Kidney (tissue), 14 donors: ENCODE results near the gene FAM181A. TPM values are rescaled to one million over a fixed set of nuclear protein-coding genes. Genes with fewer than 3 reads are reported as not detected.
A peak's percentile ranks its signal among the peaks of the same experiment; 100 is the strongest.

ENCODE experiments used
- DNase-seq, 5 donors: peaks; one replicate each; pipeline ENCODE4 v3.0.0-alpha.2; 2013 to 2020
- FAIRE-seq: peaks from 2 replicates; lab custom pipeline; 2012; peaks lifted over from hg19 to GRCh38; lab: Jason Lieb, UNC
- H3K27ac ChIP-seq, 2 donors: one replicate each; pipeline ENCODE4 v1.7.0; 2013; ENCODE audit warnings: low read depth in 2 of 2, low read length in 2 of 2, inconsistent platforms in 1 of 2
- H3K27me3 ChIP-seq: one replicate; pipeline ENCODE4 v1.7.1; 2013; ENCODE audit warnings: low read length, inconsistent platforms; ENCODE audit not compliant: control insufficient read depth, insufficient read depth
- H3K36me3 ChIP-seq, 3 donors: one replicate each; pipeline versions ENCODE4 v1.7.0 to v1.7.1; 2013; ENCODE audit warnings: low read length in 3 of 3, control low read depth in 1 of 3, inconsistent platforms in 1 of 3; ENCODE audit not compliant: insufficient read depth in 3 of 3, control insufficient read depth in 2 of 3
- H3K4me1 ChIP-seq, 3 donors: one replicate each; pipeline versions ENCODE4 v1.7.0 to v1.7.1; 2013; ENCODE audit warnings: low read length in 3 of 3, inconsistent platforms in 1 of 3, low read depth in 1 of 3; ENCODE audit not compliant: control insufficient read depth in 2 of 3, insufficient read depth in 2 of 3
- H3K4me3 ChIP-seq, 3 donors: one replicate each; pipeline versions ENCODE4 v1.7.0 to v1.8.1; 2013; ENCODE audit warnings: low read length in 3 of 3, control low read depth in 1 of 3, inconsistent platforms in 1 of 3
- H3K9ac ChIP-seq, 3 donors: one replicate each; pipeline versions ENCODE4 v1.7.0 to v1.7.1; 2013; ENCODE audit warnings: low read length in 3 of 3, control low read depth in 1 of 3, inconsistent platforms in 1 of 3
- H3K9me3 ChIP-seq, 3 donors: one replicate each; pipeline versions ENCODE4 v1.7.0 to v1.7.1; 2013; ENCODE audit warnings: low read length in 3 of 3, control low read depth in 1 of 3, inconsistent platforms in 1 of 3; ENCODE audit not compliant: control insufficient read depth in 2 of 3, insufficient read depth in 1 of 3
- intact Hi-C: fragments of 100-400 bp; cut with DNase I; formaldehyde crosslinking; loops from one replicate; pipeline ENCODE4 v1.11.1; 2022
- polyA plus RNA-seq: library from polyadenylated mRNA; stranded (reverse); fragments of 350-450 nt; fragmentation: Illumina TruSeq; extraction: RNeasy Lipid Tissue Mini Kit (QIAGEN cat#74804); gene quantifications from one replicate; pipeline ENCODE4 v1.2.3, GENCODE V29; 2014; ENCODE audit warnings: low read depth, low replicate concordance; ENCODE audit not compliant: insufficient read depth
- total RNA-seq: library from RNA; stranded (reverse); fragmentation: NEBNext Ultra II Directional; extraction: Animal tissue kit (Norgen Biotek cat#: 25700); gene quantifications from one replicate; pipeline ENCODE4 v1.2.1, GENCODE V29; 2021
- TF ChIP-seq, protein P1 (sequence below): IDR thresholded peaks from 3 replicates; pipeline ENCODE4 v1.5.1; 2012; ENCODE audit warnings: mild to moderate bottlenecking, moderate library complexity, borderline replicate concordance; ENCODE audit not compliant: insufficient read depth; ENCODE audit errors: extremely low read depth
- donor health status: control.
- donor health status: control.
- donor health status: control.
- donor health status: control.
- donor health status: control.
- donor health status: DM: yes; HTN: yes; CAD: no.
- donor health status: Normal renal cell carcinoma (clear cell type).

The FAM181A gene
- total and polyA plus RNA-seq, 2 donors from 2014 or later: not detected

DNA sequence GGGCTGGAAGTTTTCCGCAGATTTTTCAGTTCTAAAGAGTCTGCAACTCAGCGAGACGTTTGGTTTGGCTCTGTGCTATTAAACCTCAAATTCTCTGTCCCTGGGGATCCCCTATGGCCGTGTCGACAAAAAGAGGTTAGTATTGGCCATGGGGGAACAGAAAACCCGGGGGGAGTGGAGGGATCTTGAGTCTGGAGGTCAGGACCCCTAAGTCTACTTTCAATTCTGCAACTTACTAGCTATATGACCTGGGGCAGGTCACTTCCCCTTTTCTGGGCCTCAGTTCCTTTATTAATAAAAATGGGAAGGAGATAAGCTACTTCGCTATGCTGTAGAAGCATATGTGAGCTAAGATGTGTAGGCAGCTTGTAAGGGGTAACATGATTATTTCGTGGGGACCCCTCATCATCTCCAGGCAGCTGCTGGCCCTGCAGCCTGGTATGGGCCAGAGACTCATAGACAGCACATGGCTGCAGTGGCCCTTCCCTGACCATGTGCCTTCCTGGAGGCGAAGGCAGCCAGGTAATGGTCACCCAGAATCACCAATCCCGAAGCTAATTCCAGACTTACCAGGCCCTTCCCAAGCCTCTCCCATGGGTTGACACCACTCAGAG, 40.6 kb downstream of the FAM181A start:
- H3K27ac ChIP-seq: no peak overlapping the region
- no peaks in the 10 kb centered on the region for H3K27me3 ChIP-seq
- peaks cover 0 to 15% (median 0%) of the 10 kb centered on the region in 3 donors for H3K4me1 ChIP-seq
- H3K9ac ChIP-seq: no peak overlapping the region
- DNase-seq (peak in 1 of 5 donors; percentile 34), FAIRE-seq (no peak)
- intact Hi-C loops: no loop called here
- no peak overlapping the region for H3K4me3 ChIP-seq
- H3K9me3 ChIP-seq: no peaks in the 10 kb centered on the region
- TF ChIP-seq, protein P1, sequence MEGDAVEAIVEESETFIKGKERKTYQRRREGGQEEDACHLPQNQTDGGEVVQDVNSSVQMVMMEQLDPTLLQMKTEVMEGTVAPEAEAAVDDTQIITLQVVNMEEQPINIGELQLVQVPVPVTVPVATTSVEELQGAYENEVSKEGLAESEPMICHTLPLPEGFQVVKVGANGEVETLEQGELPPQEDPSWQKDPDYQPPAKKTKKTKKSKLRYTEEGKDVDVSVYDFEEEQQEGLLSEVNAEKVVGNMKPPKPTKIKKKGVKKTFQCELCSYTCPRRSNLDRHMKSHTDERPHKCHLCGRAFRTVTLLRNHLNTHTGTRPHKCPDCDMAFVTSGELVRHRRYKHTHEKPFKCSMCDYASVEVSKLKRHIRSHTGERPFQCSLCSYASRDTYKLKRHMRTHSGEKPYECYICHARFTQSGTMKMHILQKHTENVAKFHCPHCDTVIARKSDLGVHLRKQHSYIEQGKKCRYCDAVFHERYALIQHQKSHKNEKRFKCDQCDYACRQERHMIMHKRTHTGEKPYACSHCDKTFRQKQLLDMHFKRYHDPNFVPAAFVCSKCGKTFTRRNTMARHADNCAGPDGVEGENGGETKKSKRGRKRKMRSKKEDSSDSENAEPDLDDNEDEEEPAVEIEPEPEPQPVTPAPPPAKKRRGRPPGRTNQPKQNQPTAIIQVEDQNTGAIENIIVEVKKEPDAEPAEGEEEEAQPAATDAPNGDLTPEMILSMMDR: no peak
- H3K36me3 ChIP-seq: no peaks in the 10 kb centered on the region

DNA sequence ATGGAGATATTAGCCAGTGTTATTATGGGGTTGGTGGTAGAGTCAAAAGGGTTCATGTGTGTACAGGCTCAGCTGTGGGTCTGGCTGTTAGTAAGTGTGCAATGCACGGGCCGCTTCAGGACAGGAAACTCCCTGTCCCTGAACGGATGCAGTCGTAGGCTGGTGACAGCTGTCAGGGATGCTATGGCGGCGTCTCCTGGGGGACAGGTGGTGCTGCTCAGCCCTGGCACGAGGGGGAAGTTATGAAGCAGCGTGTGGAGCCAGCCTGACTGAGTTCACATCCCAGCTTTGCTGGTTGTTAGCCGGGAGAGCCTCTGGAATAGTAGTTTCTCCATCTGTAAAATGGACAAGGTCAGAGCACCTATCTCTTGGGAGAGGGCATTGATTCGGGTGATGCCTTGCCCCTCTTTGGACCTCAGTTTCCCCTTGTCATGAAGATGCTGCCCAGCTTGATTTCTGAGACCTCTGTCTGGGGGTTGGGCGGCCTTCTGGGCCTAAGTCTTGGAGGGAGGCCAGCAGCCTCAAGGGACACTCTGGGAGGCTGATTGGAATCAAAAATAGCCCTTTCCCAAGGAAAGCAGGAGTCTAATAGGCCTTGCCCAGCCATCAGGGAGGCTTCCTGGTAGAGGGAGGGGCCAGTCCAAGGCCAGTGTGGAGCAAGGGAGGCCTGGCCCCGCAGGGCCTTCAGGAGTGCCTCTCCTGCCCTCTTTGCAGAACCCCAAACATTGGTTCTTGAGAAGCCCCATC, 42.1 kb downstream of the FAM181A start:
- Histone ChIP-seq H3K36me3 (no peaks in the 10 kb centered on the region), H3K9ac (no peak overlapping the region), H3K4me3 (no peak overlapping the region), H3K27ac (no peak overlapping the region), H3K9me3 (no peaks in the 10 kb centered on the region), H3K4me1 (peaks cover 0 to 9% (median 0%) of the 10 kb centered on the region in 3 donors), H3K27me3 (no peaks in the 10 kb centered on the region)
- TF ChIP-seq, protein P1: no peak
- intact Hi-C loops: no loop called here
- peak in 1 of 5 donors; percentile 71 for DNase-seq
- no peak for FAIRE-seq

DNA sequence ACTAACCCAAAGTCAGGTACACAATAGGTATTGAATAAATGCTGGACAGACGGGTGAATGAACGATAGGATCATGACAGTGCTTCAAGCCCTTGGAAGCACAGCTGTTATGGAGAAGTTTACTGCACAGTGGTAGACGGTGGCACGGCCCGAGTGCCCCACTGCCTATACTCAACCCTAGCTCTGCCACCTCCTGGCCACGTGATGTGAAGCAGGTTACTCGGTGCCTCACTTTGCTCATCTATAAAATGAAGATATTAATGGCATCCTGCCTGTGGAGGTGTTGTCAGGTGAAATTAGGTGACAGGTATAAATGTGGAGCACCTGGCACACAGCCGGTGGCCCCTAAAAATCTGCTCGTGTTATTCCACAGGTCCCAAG, 43.4 kb downstream of the FAM181A start:
- Histone ChIP-seq H3K4me1 (peaks cover 0 to 9% (median 0%) of the 10 kb centered on the region in 3 donors), H3K4me3 (peak overlapping the region in 2 of 3 donors; percentile 53 to 59), H3K27me3 (no peaks in the 10 kb centered on the region), H3K36me3 (no peaks in the 10 kb centered on the region), H3K27ac (no peak overlapping the region), H3K9me3 (no peaks in the 10 kb centered on the region), H3K9ac (peak overlapping the region in 1 of 3 donors; percentile 8)
- TF ChIP-seq, protein P1: no peak
- intact Hi-C loops: no loop called here
- DNase-seq: peak in 1 of 5 donors; percentile 19
- FAIRE-seq: no peak
